ENCODE data around the gene TMEM150C. TPM values are rescaled to one million over a fixed set of nuclear protein-coding genes. Genes with fewer than 3 reads are reported as not detected.
"Not testable (repeated sequence)": the region's sequence is repeated elsewhere in the genome, so short reads cannot be mapped to it uniquely, and the experiment has no call there.

Gene TMEM150C
- total RNA-seq, 1 donor from 2014 or later = 10.5 TPM

DNA sequence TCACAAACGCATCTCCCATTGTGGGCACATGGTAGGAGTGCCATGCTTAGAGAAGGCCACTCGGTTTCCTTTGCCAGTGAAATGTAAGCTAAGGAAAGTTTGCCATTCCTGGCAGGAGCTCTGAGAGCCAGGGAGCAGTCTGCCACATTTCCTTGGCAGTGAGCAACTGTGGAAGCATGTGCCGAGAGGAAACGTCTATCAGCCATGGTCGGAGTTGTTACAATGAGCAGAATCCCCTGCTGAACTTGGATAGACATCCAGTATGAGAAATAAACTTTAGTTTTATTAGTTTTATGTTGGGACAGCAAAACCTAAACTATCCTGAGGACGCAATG is 80.3 kb downstream of the TMEM150C start:
- no peak overlapping the region for H3K4me3 Mint-ChIP-seq (ENCODE audit: unreplicated experiment)
- no peak for TF ChIP-seq CTCF (IDR thresholded peaks at IDR 0.05; ENCODE audit: unreplicated experiment)
- no peak for DNase-seq (ENCODE audit: low spot score)
- no peak overlapping the region for H3K27ac Mint-ChIP-seq (ENCODE audit: unreplicated experiment)
- no peaks in the 10 kb centered on the region for H3K9me3 Mint-ChIP-seq (ENCODE audit: unreplicated experiment)
- peaks cover 8% of the 10 kb centered on the region for H3K27me3 Mint-ChIP-seq (ENCODE audit: unreplicated experiment)
- H3K4me1 Mint-ChIP-seq (ENCODE audit: unreplicated experiment) = no peaks in the 10 kb centered on the region
- peaks cover 17% of the 10 kb centered on the region for H3K36me3 Mint-ChIP-seq (ENCODE audit: low read depth, unreplicated experiment)

DNA sequence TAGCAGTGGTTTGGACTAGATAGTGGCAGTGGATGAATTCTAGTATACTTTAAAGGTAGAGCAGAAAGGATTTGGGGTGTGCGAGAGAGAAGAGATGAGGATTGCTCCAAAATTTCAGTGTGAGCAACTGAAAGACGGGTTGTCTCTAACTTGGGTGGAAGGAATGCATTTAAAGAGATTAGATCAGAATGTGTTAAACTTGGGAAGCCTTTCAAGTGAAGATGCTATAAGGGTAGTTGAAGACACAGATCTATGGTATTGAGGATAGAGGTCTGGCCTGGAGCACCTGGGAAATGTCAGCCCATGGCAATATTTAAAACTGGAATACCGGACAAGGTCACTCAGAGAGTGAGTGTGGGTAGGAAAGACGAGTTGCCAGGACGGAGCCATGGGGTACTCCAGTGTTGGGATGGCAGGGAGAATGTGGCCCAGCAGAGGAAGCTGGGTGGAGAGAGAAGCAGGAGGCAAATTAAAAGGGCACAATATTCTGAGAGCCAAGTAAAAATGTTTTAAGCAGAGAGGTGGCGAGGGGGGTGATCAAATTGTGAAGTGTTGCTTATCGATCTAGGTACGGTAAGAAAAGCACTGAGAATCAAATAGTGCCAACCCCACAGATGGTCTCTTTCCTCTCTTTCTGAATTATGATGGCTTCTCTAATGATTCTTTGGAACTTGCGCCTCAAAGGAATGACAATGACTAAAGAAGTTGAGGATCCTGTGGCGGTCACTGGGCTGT is 80.8 kb downstream of the TMEM150C start:
- TF ChIP-seq CTCF (IDR thresholded peaks at IDR 0.05; ENCODE audit: unreplicated experiment) = no peak
- no peak for DNase-seq (ENCODE audit: low spot score)
- Mint-ChIP-seq H3K36me3 (ENCODE audit: low read depth, unreplicated experiment) (peaks cover 17% of the 10 kb centered on the region), H3K4me1 (ENCODE audit: unreplicated experiment) (peaks cover under 1% of the 10 kb centered on the region), H3K27ac (ENCODE audit: unreplicated experiment) (no peak overlapping the region), H3K4me3 (ENCODE audit: unreplicated experiment) (no peak overlapping the region), H3K9me3 (ENCODE audit: unreplicated experiment) (no peaks in the 10 kb centered on the region), H3K27me3 (ENCODE audit: unreplicated experiment) (peaks cover 8% of the 10 kb centered on the region)

DNA sequence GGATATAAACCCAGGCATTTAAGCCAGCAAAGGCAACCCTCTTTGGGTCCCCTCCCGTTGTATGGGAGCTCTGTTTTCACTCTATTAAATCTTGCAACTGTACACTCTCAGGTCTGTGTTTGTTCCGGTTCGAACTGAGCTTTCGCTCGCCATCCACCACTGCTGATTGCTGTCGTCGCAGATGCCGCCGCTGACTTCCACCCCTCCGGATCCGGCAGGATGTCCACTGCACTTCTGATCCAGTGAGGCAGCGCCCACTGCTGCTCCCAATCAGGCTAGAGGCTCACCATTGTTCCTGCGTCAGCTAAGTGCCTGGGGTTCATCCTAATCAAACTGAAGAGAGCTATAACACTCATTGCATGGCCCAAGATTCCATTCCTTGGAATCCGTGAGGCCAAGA is 82.2 kb downstream of the TMEM150C start:
- Mint-ChIP-seq H3K36me3 (ENCODE audit: low read depth, unreplicated experiment) (peaks cover 17% of the 10 kb centered on the region), H3K4me1 (ENCODE audit: unreplicated experiment) (peaks cover 13% of the 10 kb centered on the region), H3K9me3 (ENCODE audit: unreplicated experiment) (no peaks in the 10 kb centered on the region), H3K27me3 (ENCODE audit: unreplicated experiment) (peaks cover 8% of the 10 kb centered on the region), H3K27ac (ENCODE audit: unreplicated experiment) (no peak overlapping the region), H3K4me3 (ENCODE audit: unreplicated experiment) (no peak overlapping the region)
- TF ChIP-seq CTCF (IDR thresholded peaks at IDR 0.05; ENCODE audit: unreplicated experiment) = no peak
- no peak for DNase-seq (ENCODE audit: low spot score)

GRCh38 chr4:82477469-82477868 is 84.3 kb downstream of the TMEM150C start:
- Mint-ChIP-seq H3K4me1 (ENCODE audit: unreplicated experiment) (peaks cover 13% of the 10 kb centered on the region), H3K36me3 (ENCODE audit: low read depth, unreplicated experiment) (peaks cover 24% of the 10 kb centered on the region)
- not testable (repeated sequence) for H3K4me3 Mint-ChIP-seq (ENCODE audit: unreplicated experiment); H3K27me3 Mint-ChIP-seq (ENCODE audit: unreplicated experiment); H3K9me3 Mint-ChIP-seq (ENCODE audit: unreplicated experiment); DNase-seq (ENCODE audit: low spot score); H3K27ac Mint-ChIP-seq (ENCODE audit: unreplicated experiment)

- H3K4me3 Mint-ChIP-seq (ENCODE audit: unreplicated experiment); H3K27ac Mint-ChIP-seq (ENCODE audit: unreplicated experiment); H3K9me3 Mint-ChIP-seq (ENCODE audit: unreplicated experiment); DNase-seq (ENCODE audit: low spot score); H3K27me3 Mint-ChIP-seq (ENCODE audit: unreplicated experiment): not testable (repeated sequence)
- H3K36me3 Mint-ChIP-seq (ENCODE audit: low read depth, unreplicated experiment) = peaks cover 22% of the 10 kb centered on the region
- peaks cover 13% of the 10 kb centered on the region for H3K4me1 Mint-ChIP-seq (ENCODE audit: unreplicated experiment)
Observed at GRCh38 chr4:82475931-82476330, 85.9 kb downstream of the TMEM150C start.

DNA sequence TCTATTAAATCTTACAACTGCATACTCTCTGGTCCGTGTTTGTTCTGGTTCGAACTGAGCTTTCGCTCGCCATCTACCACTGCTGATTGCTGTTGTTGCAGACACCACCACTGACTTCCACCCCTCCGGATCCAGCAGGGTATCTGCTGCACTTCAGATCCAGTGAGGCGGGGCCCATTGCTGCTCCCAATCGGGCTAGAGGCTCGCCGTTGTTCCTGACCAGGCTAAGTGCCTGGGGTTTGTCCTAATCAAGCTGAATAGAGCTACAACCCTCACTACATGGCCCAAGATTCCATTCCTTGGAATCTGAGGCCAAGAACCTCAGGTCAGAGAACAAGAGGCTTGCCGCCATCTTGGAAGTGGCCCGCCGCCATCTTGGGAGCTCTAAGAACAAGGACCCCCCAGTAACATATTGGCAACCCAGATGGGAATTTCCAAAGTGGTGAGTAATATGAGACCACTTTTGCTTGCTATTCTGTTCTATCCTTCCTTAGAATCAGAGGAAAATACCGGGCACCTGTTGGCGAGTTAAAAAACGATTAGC is 88.1 kb downstream of the TMEM150C start:
- TF ChIP-seq CTCF (IDR thresholded peaks at IDR 0.05; ENCODE audit: unreplicated experiment) = no peak
- Mint-ChIP-seq H3K4me1 (ENCODE audit: unreplicated experiment) (peaks cover 13% of the 10 kb centered on the region), H3K27ac (ENCODE audit: unreplicated experiment) (no peak overlapping the region), H3K27me3 (ENCODE audit: unreplicated experiment) (peaks cover 2% of the 10 kb centered on the region), H3K36me3 (ENCODE audit: low read depth, unreplicated experiment) (peaks cover 12% of the 10 kb centered on the region), H3K4me3 (ENCODE audit: unreplicated experiment) (no peak overlapping the region), H3K9me3 (ENCODE audit: unreplicated experiment) (no peaks in the 10 kb centered on the region)
- DNase-seq (ENCODE audit: low spot score) = no peak

DNA sequence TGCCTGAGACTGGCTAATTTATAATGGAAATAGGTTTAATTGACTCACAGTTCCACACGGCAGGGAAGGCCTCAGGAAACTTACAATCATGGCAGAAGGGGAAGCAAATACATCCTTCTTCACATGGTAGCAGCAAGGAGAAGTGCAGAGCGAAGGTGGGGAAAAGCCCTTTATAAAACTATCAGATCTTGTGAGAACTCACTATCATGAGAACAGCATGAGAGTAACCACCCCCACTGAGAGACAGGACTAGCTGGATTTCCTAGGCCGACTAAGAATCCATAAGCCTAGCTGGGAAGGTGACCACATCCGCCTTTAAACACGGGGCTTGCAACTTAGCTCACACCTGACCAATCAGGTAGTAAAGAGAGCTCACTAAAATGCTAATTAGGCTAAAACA is 88.7 kb downstream of the TMEM150C start:
- not testable (repeated sequence) for H3K27ac Mint-ChIP-seq (ENCODE audit: unreplicated experiment); H3K27me3 Mint-ChIP-seq (ENCODE audit: unreplicated experiment); H3K4me3 Mint-ChIP-seq (ENCODE audit: unreplicated experiment); H3K9me3 Mint-ChIP-seq (ENCODE audit: unreplicated experiment); DNase-seq (ENCODE audit: low spot score)
- Mint-ChIP-seq H3K36me3 (ENCODE audit: low read depth, unreplicated experiment) (peaks cover 11% of the 10 kb centered on the region), H3K4me1 (ENCODE audit: unreplicated experiment) (peaks cover 13% of the 10 kb centered on the region)

Data from endothelial cell (in vitro differentiated cells).